Measurements from ENCODE around the gene RBM33.
"Not testable (repeated sequence)": the region's sequence is repeated elsewhere in the genome, so short reads cannot be mapped to it uniquely, and the experiment has no call there.

RBM33 gene

GRCh38 chr7:155809947-155810769 lies 165.7 kb downstream of the RBM33 start:
- no peak for DNase-seq (ENCODE audit: low spot score)

DNA sequence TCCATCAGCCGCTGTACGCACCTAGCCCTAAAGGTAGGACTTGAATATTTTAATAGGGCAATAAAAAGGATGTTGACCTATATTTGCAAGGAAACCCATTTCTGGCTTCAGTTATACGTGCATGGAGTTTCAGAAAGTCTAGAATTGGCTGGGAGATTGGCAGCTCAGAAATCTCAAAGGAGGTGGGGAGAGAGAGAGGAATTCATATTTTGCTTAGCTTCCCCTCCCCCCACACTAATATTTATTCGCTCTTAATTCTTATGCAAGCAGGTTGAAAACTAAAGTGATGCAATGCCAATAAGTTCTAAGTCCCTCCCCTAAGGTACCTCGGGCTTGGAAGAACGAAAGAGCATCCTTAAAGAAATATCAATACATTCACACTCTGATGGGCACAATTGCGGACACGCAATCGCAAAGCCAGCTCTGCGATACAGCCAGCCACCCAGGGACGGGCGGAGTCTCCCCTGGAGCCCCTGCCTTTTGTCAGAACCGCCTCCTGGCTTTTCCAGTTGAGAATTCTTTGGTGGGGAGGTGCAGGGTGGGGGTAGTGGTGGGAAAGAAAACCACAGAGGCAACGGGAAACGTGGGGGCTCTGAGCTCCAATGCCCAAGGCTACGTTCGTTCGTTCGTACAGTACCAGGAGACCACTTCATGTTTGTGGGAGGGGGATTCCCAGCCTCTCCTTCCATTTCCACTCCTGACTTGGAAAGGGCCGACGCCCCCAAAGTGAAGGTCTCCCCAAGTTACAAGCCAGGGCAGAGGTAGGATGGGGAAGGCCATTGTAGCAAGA lies 166.5 kb downstream of the RBM33 start:
- DNase-seq (ENCODE audit: low spot score): no peak

- DNase-seq (ENCODE audit: low spot score): no peak
These were observed 167.1 kb downstream of the RBM33 start for GRCh38 chr7:155811560-155811894.

- DNase-seq (ENCODE audit: low spot score): no peak
These were observed 167.7 kb downstream of the RBM33 start, which contains the start of gene SHH for GRCh38 chr7:155811895-155812761. SHH (minus strand) TSS chr7:155812463; CDS start chr7:155812122, 341 bp downstream.

GRCh38 chr7:155813125-155813524 lies 168.7 kb downstream of the RBM33 start:
- no peak for DNase-seq (ENCODE audit: low spot score)

- DNase-seq (ENCODE audit: low spot score): no peak
These were observed 169.3 kb downstream of the RBM33 start for GRCh38 chr7:155813546-155814315.

- no peak for DNase-seq (ENCODE audit: low spot score)
These were observed 170.1 kb downstream of the RBM33 start for GRCh38 chr7:155814316-155815276.

- DNase-seq (ENCODE audit: low spot score): peak; percentile 75
These were observed 171.1 kb downstream of the RBM33 start for GRCh38 chr7:155815332-155816191.

DNA sequence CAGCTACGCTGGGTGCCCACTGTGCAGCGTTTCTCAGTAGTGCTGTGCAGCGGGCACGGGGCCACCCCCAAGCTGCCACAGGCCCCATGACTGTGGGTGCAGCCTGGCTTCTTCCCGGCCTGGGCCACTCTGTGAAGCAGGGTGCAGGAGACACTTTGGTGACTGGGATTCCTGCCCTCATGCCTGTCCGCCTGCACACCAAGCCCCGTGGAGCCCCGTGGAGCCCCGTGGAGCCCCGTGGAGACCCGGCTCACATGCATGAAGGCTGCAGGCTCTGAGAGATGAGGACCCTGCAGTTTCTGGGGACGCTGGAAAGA lies 171.7 kb downstream of the RBM33 start:
- no peak for DNase-seq (ENCODE audit: low spot score)

DNA sequence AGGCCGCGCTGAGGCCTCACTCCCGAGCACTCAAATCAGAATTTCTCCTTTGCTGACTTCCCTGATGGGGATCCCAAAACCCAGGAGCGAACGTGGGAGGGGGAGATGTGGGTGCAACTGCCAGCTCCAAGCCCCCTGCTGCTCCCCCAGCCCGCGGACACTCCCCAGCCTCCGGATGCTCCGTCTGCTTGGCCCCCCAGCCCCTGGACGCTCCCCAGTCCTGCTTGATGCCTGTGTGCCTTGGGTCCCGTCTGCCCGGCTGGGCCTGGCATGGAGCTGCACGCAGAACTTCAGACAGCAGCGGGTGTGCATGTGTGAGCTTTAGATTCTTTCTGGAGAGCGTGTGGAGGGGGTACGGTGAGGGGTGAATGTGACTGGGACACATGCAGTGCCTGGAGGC lies 172.5 kb downstream of the RBM33 start:
- DNase-seq (ENCODE audit: low spot score): no peak

DNA sequence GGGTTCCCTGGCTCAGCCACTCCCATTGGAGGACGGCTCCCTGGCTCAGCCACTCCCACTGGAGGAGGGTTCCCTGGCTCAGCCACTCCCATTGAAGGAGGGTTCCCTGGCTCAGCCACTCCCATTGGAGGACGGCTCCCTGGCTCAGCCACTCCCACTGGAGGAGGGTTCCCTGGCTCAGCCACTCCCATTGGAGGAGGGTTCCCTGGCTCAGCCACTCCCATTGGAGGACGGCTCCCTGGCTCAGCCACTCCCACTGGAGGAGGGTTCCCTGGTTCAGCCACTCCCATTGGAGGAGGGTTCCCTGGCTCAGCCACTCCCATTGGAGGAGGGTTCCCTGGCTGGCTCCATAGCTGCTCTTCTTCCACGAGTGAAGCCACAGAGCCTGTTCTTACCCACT lies 173.1 kb downstream of the RBM33 start:
- not testable (repeated sequence) for DNase-seq (ENCODE audit: low spot score)

- no peak for DNase-seq (ENCODE audit: low spot score)
These were observed 173.8 kb downstream of the RBM33 start for GRCh38 chr7:155818154-155818819.

DNA sequence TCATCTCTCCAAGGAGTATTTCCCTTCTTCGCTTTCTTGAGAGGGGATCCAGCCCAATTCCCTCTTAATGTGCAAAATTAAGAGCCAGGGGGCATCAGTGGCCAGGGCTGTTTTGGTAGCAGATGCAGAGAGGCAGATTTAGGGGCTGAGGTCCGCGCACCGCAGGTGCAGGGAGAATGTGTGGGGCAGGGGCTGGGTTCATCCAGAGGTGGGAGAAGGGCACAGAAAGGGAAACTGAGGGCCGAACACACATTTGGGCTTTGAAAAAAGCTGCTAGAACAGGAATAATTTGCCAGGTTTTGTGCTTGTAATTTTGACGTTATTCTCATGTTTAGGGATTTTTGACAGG lies 174.3 kb downstream of the RBM33 start:
- no peak for DNase-seq (ENCODE audit: low spot score)

GRCh38 chr7:155819186-155819585 lies 174.7 kb downstream of the RBM33 start:
- no peak for DNase-seq (ENCODE audit: low spot score)

DNA sequence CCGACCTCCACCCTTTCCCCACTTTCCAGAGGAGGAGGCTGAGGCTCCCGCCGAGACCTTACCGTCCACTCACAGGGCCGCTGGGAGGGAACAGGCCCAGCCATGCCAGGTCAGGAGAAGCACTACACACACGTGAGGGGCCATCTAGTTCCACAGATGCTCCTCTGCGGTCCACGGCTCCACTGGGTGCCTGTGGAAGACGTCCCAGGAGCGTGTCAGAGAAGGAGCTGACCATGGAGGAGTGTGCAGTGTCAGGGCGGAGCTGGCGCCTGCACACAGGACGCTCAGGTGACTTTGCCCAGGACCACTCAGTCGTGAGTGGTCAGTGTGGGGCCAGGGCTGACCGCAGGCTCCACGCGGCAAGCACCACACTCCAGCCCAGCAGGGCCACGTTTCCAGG lies 175.8 kb downstream of the RBM33 start:
- no peak for DNase-seq (ENCODE audit: low spot score)

DNA sequence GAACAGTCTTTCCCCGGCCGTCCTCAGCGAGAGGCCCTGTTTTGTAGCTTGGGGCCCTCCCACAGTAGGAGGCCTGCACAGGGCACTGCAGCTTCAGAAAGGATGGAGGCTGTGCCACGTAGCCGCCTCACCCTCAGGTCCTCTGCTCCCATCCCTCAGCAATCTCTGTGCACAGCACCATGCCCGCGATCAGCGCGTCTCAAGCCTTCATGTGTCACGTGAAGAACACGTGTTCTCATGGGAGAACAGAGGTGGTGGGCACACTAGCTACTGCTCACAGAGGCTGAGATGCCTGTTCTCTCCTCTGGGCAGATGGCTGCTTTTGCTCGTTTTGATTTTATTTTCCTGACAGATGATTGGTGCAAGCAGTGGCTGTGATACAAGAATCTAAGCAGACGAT lies 176.3 kb downstream of the RBM33 start:
- no peak for DNase-seq (ENCODE audit: low spot score)

DNA sequence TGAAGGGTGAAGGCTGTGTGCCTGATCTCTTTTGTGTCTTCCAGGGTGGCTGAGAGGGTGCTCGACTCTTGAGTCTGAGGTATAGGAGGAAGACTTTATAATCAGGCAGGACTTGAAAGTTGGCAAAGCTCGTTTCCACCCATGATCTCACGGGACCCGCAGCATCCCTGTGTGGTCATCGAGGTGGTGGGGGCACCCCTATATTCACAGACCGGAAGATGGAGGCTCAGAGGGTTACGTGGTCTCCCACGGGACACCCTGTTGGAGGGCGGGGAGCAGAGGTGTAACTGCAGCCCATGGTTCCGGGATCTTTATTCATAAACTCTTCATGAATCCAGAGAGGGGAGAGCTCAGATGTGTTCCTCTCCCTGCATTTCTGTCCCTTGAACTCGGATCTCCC lies 177.4 kb downstream of the RBM33 start:
- DNase-seq (ENCODE audit: low spot score): no peak

DNA sequence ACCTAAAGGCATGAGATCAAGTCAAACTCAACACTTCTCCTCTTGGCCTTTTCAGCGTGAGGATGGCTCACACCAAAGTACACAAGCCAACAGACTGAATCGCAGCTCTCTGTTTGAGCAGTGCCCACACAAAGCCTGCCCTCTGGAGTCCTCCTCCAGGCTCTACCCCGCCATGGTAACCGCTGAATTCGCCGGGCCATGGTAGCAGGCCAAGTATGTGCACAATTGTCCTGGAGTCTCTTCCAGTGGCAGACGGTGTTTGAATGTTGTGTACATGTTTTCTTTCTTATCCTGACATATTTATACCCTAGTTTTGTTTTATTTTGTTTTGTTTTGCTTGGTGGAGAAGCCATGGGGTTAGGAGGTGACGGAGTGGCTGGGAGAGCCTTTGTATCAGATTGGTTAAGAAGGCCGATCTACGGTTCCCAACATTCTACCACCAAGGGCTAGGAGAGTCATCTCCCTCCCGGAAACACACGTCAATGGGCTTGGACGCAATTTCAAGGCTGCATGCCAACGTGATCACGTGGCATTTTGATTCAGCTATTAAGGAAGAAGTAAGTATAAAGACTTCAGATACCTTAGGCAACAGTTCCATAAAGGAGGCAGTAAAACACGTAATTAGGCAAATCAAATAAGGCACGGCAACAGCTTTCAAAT lies 179.9 kb downstream of the RBM33 start:
- no peak for DNase-seq (ENCODE audit: low spot score)

GRCh38 chr7:155825336-155825735 lies 180.9 kb downstream of the RBM33 start:
- DNase-seq (ENCODE audit: low spot score): no peak
